Gastrocnemius medialis (tissue), 4 donors: ENCODE results near the gene GCN1. TPM values are rescaled to one million over a fixed set of nuclear protein-coding genes. Genes with fewer than 3 reads are reported as not detected.
A peak's percentile ranks its signal among the peaks of the same experiment; 100 is the strongest.

Source experiments
- ATAC-seq, 2 donors: fragments of 150-250 bp; one replicate each; pipeline ENCODE4 v1.9.1; 2016
- DNase-seq, 2 donors: peaks; one replicate each; pipeline ENCODE4 v3.0.0-alpha.2; 2019
- H3K27ac ChIP-seq, 4 donors: fragments of 200-600 bp; sonication (generic); 1 replicate in 1 of 4; 2 replicates in 3 of 4; pipeline ENCODE4 v1.5.1; 2016 to 2018; ENCODE audit warnings: mild to moderate bottlenecking in 2 of 4, moderate library complexity in 1 of 4
- H3K27me3 ChIP-seq, 3 donors: fragments of 200-600 bp; sonication (generic) in 2 of 3; 1 replicate in 1 of 3; 2 replicates in 2 of 3; pipeline versions ENCODE4 v1.5.1 to v1.6.0; 2016 to 2019; ENCODE audit warnings: mild to moderate bottlenecking in 1 of 3, moderate library complexity in 1 of 3
- H3K36me3 ChIP-seq, 2 donors: fragments of 200-600 bp; sonication (generic) in 1 of 2; one replicate each; pipeline ENCODE4 v1.5.1; 2017 to 2018
- H3K4me1 ChIP-seq, 2 donors: fragments of 200-600 bp; sonication (generic) in 1 of 2; one replicate each; pipeline ENCODE4 v1.5.1; 2016 to 2017; ENCODE audit warnings: mild to moderate bottlenecking in 2 of 2
- H3K4me3 ChIP-seq, 4 donors: fragments of 200-600 bp; sonication (generic) in 3 of 4; 1 replicate in 1 of 4; 2 replicates in 3 of 4; pipeline ENCODE4 v1.5.1; 2016 to 2019; ENCODE audit warnings: mild to moderate bottlenecking in 2 of 4
- H3K9me3 ChIP-seq, 3 donors: fragments of 200-600 bp; sonication (generic) in 2 of 3; 1 replicate in 1 of 3; 2 replicates in 2 of 3; pipeline ENCODE4 v1.5.1; 2016 to 2019
- CTCF ChIP-seq, 5 experiments: fragments of 450-650 bp in 3 of 5; fragments of 200-600 bp in 2 of 5; sonication (generic) in 2 of 5; IDR thresholded peaks in 4 of 5; conservative IDR thresholded peaks in 1 of 5; 1 replicate in 4 of 5; 2 replicates in 1 of 5; pipeline ENCODE4 v1.5.1; 2016 to 2019; ENCODE audit warnings: antibody characterized with exemption in 5 of 5, mild to moderate bottlenecking in 3 of 5, moderate library complexity in 3 of 5
- POLR2A ChIP-seq, 2 donors: fragments of 450-650 bp; IDR thresholded peaks; one replicate each; pipeline ENCODE4 v1.6.1; 2017; ENCODE audit warnings: antibody characterized with exemption in 2 of 2, mild to moderate bottlenecking in 2 of 2, moderate library complexity in 2 of 2
- in situ Hi-C, 4 donors: fragments of 200-750 bp; cut with MboI; loops; one replicate each; pipeline versions ENCODE4 v1.15.0 to v1.8.0; 2017; ENCODE audit warnings: low sequenced_read_pairs in 4 of 4
- intact Hi-C: fragments of 100-400 bp; cut with DNase I; formaldehyde crosslinking; loops from one replicate; pipeline ENCODE4 v1.15.1; 2023; ENCODE audit warnings: low total_unique reads
- total RNA-seq, 4 donors: library from RNA; depleted of rRNA; stranded (reverse); fragments of >200 nt; gene quantifications; one replicate each; pipeline versions ENCODE4 v1.1.0 to v1.2.3, GENCODE V29; 2016

GCN1 gene
- total RNA-seq, 4 donors from 2014 or later = 58.2 to 99.7 (median 87.4) TPM

- in situ Hi-C loops = no loop called here
- Histone ChIP-seq H3K36me3 (no peaks in the 10 kb centered on the region), H3K27me3 (no peaks in the 10 kb centered on the region), H3K4me3 (peak overlapping the region in 2 of 4 donors; percentile 26 to 27), H3K27ac (peak overlapping the region; percentile 97 to 99 (median 98)), H3K9me3 (no peaks in the 10 kb centered on the region), H3K4me1 (peaks cover 93 to 94% of the 10 kb centered on the region in 2 donors)
- peak in 1 of 2 donors; percentile 18 for ATAC-seq
- TF ChIP-seq POLR2A (IDR thresholded peaks at IDR 0.05) = no peak
- peak in 1 of 5 experiments; percentile 12 for TF ChIP-seq CTCF (IDR thresholded peaks at IDR 0.05 in 4 of 5, conservative IDR thresholded peaks at IDR 0.05 in 1 of 5)
- DNase-seq = peak in 1 of 2 donors; percentile 84
- intact Hi-C loops = no loop called here
Measured at GRCh38 chr12:120231316-120232011, 36.9 kb upstream of the GCN1 start.

GRCh38 chr12:120230974-120231315, 36.4 kb upstream of the GCN1 start:
- in situ Hi-C loops (no loop called here), intact Hi-C loops (loop anchor here (1.0 kb wide), 1 partner anchor 60 kb away; the partner anchor contains the start of gene RNU4-2)
- peak overlapping the region in 3 of 4 donors; percentile 3 to 27 (median 26) for H3K4me3 ChIP-seq

GRCh38 chr12:120230326-120230973, 35.9 kb upstream of the GCN1 start:
- DNase-seq (peak; percentile 92 to 97), ATAC-seq (peak; percentile 63 to 72)
- peak; percentile 41 to 57 for TF ChIP-seq POLR2A (IDR thresholded peaks at IDR 0.05)
- no peak for TF ChIP-seq CTCF (IDR thresholded peaks at IDR 0.05 in 4 of 5, conservative IDR thresholded peaks at IDR 0.05 in 1 of 5)
- intact Hi-C loops = loop anchor here (1.0 kb wide), 1 partner anchor 61 kb away; the partner anchor contains the start of gene RNU4-2
- H3K9me3 ChIP-seq = no peaks in the 10 kb centered on the region
- H3K27me3 ChIP-seq = no peaks in the 10 kb centered on the region
- no peaks in the 10 kb centered on the region for H3K36me3 ChIP-seq
- H3K4me3 ChIP-seq = peak overlapping the region; percentile 25 to 29 (median 26)
- H3K4me1 ChIP-seq = peaks cover 93 to 94% of the 10 kb centered on the region in 2 donors
- in situ Hi-C loops = no loop called here
- peak overlapping the region; percentile 97 to 99 (median 98) for H3K27ac ChIP-seq

More at GRCh38 chr12:120230974-120231315, 36.4 kb upstream of the GCN1 start:
- Histone ChIP-seq H3K27me3 (no peaks in the 10 kb centered on the region), H3K4me1 (peaks cover 93 to 94% of the 10 kb centered on the region in 2 donors), H3K36me3 (no peaks in the 10 kb centered on the region), H3K27ac (peak overlapping the region; percentile 97 to 99 (median 98)), H3K9me3 (no peaks in the 10 kb centered on the region)
- TF ChIP-seq CTCF (IDR thresholded peaks at IDR 0.05 in 4 of 5, conservative IDR thresholded peaks at IDR 0.05 in 1 of 5) (no peak), POLR2A (IDR thresholded peaks at IDR 0.05) (peak in 1 of 2 donors; percentile 5)
- DNase-seq (no peak), ATAC-seq (no peak)

- H3K27ac ChIP-seq = peak overlapping the region; percentile 97 to 99 (median 98)
- in situ Hi-C loops = loop anchor here (5.0 kb wide), 2 partner anchors 33 to 38 kb away; partner anchors contain the start of gene PXN (in 2 of the 4)
- TF ChIP-seq CTCF (IDR thresholded peaks at IDR 0.05 in 4 of 5, conservative IDR thresholded peaks at IDR 0.05 in 1 of 5) (no peak), POLR2A (IDR thresholded peaks at IDR 0.05) (no peak)
- no peaks in the 10 kb centered on the region for H3K9me3 ChIP-seq
- peak; percentile 2 to 4 for ATAC-seq
- intact Hi-C loops = loop anchor here (1.0 to 2.0 kb wide), 2 partner anchors 29 to 62 kb away; partner anchors contain the start of genes RNU4-2 and RPLP0
- H3K4me3 ChIP-seq = peak overlapping the region; percentile 25 to 29 (median 26)
- no peaks in the 10 kb centered on the region for H3K36me3 ChIP-seq
- peak in 1 of 2 donors; percentile 53 for DNase-seq
- no peaks in the 10 kb centered on the region for H3K27me3 ChIP-seq
- peaks cover 93% of the 10 kb centered on the region in 2 donors for H3K4me1 ChIP-seq
Measured at GRCh38 chr12:120229487-120230325, 35.2 kb upstream of the GCN1 start.
